HepG2 (cell line): ENCODE results near the gene TRPC1.

Experiments
- CCAR2 ChIP-seq: fragments of 200-400 bp; formaldehyde crosslinking; optimal IDR thresholded peaks from 2 replicates; pipeline ENCODE3; 2018; ENCODE audit warnings: low read depth, mild to moderate bottlenecking, low read length, moderate library complexity
- GABPA ChIP-seq, 2 experiments: IDR thresholded peaks; 2 replicates each; pipeline ENCODE4 v1.6.1; 2011 to 2016; ENCODE audit warnings: low read depth in 2 of 2, low read length in 1 of 2, missing biosample characterization in 1 of 2, missing genetic modification characterization in 1 of 2
- HMG20B ChIP-seq: conservative IDR thresholded peaks from 2 replicates; pipeline ENCODE4 v1.6.1; 2016; ENCODE audit warnings: missing genetic modification reagents, missing compliant biosample characterization
- RAD21 ChIP-seq: fragments of 450-650 bp; formaldehyde crosslinking; IDR thresholded peaks from 2 replicates; pipeline ENCODE4 v1.5.0; 2020; ENCODE audit warnings: mild to moderate bottlenecking
- REL ChIP-seq: sonication (generic); formaldehyde crosslinking; conservative IDR thresholded peaks from 2 replicates; pipeline ENCODE4 v1.8.0; 2022; ENCODE audit warnings: mild to moderate bottlenecking, missing genetic modification reagents, moderate library complexity
- SALL2 ChIP-seq: sonication (generic); formaldehyde crosslinking; IDR thresholded peaks from 2 replicates; pipeline ENCODE4 v1.8.1; 2023; ENCODE audit warnings: mild to moderate bottlenecking, missing genetic modification reagents, inconsistent platforms
- SP1 ChIP-seq, 2 experiments: fragments of 450-650 bp in 1 of 2; sonication (generic) in 1 of 2; formaldehyde crosslinking in 1 of 2; IDR thresholded peaks; 2 replicates each; pipeline versions ENCODE4 v1.4.0 to v1.6.1; 2016 to 2020; ENCODE audit warnings: missing genetic modification reagents in 1 of 2
- TBL1XR1 ChIP-seq: fragments of 150-350 bp; IDR thresholded peaks from 2 replicates; pipeline ENCODE4 v1.6.1; 2014; ENCODE audit warnings: borderline replicate concordance, low read length; ENCODE audit not compliant: partially characterized antibody
- ZBTB20 ChIP-seq: sonication (generic); formaldehyde crosslinking; IDR thresholded peaks from 2 replicates; pipeline ENCODE4 v1.8.1; 2023; ENCODE audit warnings: missing genetic modification reagents, low read depth, mild to moderate bottlenecking, borderline replicate concordance
- ZNF292 ChIP-seq: sonication (generic); formaldehyde crosslinking; IDR thresholded peaks from 2 replicates; pipeline ENCODE4 v1.8.1; 2022; ENCODE audit warnings: mild to moderate bottlenecking, low read depth, missing genetic modification reagents, borderline replicate concordance
- ZNF33A ChIP-seq: sonication (generic); formaldehyde crosslinking; IDR thresholded peaks from 2 replicates; pipeline ENCODE4 v1.5.1; 2020; ENCODE audit warnings: missing genetic modification reagents, mild to moderate bottlenecking, moderate library complexity, borderline replicate concordance
- ZNF792 ChIP-seq: IDR thresholded peaks from 2 replicates; pipeline ENCODE4 v1.6.1; 2016
- ZNF839 ChIP-seq: sonication (generic); formaldehyde crosslinking; IDR thresholded peaks from 2 replicates; pipeline ENCODE4 v1.4.0; 2020; ENCODE audit warnings: missing genetic modification reagents, mild to moderate bottlenecking, borderline replicate concordance
- TF ChIP-seq, protein P1 (sequence below): sonication (generic); formaldehyde crosslinking; IDR thresholded peaks from 2 replicates; pipeline ENCODE4 v1.5.0; 2020; ENCODE audit warnings: mild to moderate bottlenecking, missing genetic modification reagents, moderate library complexity

DNA sequence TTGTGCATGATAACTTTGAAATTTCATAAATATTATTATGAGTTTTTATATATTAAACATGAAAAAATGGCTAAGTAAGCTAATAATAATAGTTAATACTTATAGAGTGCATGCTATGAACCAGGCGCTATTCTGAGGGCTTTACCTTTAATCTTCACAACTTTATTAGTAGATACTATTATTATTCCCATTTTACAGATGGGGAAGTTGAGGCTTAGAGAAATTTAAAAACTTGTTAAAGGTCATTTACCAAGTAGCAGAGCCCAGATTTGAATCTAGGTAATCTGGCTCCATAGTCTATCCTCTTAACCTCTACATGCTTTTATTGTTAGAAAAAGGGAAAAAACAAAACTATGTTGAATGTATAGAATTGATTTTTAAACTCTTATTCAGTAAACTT, 60.4 kb downstream of the TRPC1 start:
- TF ChIP-seq SALL2 (CRISPR knock-in tag): no peak
- TF ChIP-seq GABPA (IDR thresholded peaks at IDR 0.05; ENCODE audit: low read depth, low read length): no peak
- no peak for TF ChIP-seq GABPA (CRISPR knock-in tag; IDR thresholded peaks at IDR 0.05; ENCODE audit: low read depth)
- TF ChIP-seq RAD21 (CRISPR knock-in tag): no peak
- TF ChIP-seq, protein P1, sequence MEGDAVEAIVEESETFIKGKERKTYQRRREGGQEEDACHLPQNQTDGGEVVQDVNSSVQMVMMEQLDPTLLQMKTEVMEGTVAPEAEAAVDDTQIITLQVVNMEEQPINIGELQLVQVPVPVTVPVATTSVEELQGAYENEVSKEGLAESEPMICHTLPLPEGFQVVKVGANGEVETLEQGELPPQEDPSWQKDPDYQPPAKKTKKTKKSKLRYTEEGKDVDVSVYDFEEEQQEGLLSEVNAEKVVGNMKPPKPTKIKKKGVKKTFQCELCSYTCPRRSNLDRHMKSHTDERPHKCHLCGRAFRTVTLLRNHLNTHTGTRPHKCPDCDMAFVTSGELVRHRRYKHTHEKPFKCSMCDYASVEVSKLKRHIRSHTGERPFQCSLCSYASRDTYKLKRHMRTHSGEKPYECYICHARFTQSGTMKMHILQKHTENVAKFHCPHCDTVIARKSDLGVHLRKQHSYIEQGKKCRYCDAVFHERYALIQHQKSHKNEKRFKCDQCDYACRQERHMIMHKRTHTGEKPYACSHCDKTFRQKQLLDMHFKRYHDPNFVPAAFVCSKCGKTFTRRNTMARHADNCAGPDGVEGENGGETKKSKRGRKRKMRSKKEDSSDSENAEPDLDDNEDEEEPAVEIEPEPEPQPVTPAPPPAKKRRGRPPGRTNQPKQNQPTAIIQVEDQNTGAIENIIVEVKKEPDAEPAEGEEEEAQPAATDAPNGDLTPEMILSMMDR (CRISPR knock-in tag): no peak
- TF ChIP-seq ZNF839 (CRISPR knock-in tag): no peak
- TF ChIP-seq ZNF33A (CRISPR knock-in tag): no peak
- no peak for TF ChIP-seq SP1 (IDR thresholded peaks at IDR 0.05)
- no peak for TF ChIP-seq SP1 (CRISPR knock-in tag; IDR thresholded peaks at IDR 0.05)
- no peak for TF ChIP-seq ZNF792 (CRISPR knock-in tag)
- no peak for TF ChIP-seq ZNF292 (CRISPR knock-in tag)
- TF ChIP-seq HMG20B (CRISPR knock-in tag): no peak
- no peak for TF ChIP-seq TBL1XR1
- TF ChIP-seq CCAR2: no peak
- TF ChIP-seq REL (CRISPR knock-in tag): no peak
- TF ChIP-seq ZBTB20 (CRISPR knock-in tag): no peak
